Glomerular endothelial cell (primary cell): ENCODE results near the gene ANXA8L1. TPM values are rescaled to one million over a fixed set of nuclear protein-coding genes. Genes with fewer than 3 reads are reported as not detected.
"Not testable (repeated sequence)": the region's sequence is repeated elsewhere in the genome, so short reads cannot be mapped to it uniquely, and the experiment has no call there.

Source experiments
- DNase-seq: peaks from one replicate; pipeline ENCODE4 v3.0.0-alpha.2; 2011; ENCODE audit warnings: low read depth, low spot score; ENCODE audit errors: extremely low read depth
- total RNA-seq: library from RNA; depleted of rRNA; stranded (reverse); fragments of >200 nt; gene quantifications from 2 replicates; pipeline ENCODE4 v1.2.3, GENCODE V29; 2015

ANXA8L1 gene, protein sequence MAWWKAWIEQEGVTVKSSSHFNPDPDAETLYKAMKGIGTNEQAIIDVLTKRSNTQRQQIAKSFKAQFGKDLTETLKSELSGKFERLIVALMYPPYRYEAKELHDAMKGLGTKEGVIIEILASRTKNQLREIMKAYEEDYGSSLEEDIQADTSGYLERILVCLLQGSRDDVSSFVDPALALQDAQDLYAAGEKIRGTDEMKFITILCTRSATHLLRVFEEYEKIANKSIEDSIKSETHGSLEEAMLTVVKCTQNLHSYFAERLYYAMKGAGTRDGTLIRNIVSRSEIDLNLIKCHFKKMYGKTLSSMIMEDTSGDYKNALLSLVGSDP
- total RNA-seq: 0.06 TPM in 1 of 2 replicates, not detected in the other

DNA sequence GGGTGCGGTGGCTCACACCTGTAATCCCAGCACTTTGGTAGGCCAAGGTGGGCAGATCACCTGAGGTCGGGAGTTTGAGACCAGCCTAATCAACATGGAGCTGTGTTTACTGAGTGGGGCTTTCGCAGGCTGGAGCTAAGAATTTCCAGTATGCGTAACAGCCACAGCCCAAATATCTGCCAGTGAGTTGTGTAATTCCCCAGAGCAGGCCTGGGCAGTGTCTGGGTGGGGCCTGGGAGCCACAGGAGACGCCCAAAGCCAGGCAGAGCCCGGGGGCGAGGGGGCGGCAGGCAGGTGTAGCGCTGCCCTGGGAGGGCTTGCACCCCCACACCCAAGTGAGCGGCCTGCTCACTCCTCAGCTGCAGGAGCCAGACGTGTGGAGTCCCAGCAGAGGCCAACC, at the start of gene ANXA8L1:
Gene ANXA8L1 (plus strand): TSS at position 371 of the 400 bp plus-strand sequence. CDS start 76 bp downstream, outside the sequence.
- not testable (repeated sequence) for DNase-seq

DNA sequence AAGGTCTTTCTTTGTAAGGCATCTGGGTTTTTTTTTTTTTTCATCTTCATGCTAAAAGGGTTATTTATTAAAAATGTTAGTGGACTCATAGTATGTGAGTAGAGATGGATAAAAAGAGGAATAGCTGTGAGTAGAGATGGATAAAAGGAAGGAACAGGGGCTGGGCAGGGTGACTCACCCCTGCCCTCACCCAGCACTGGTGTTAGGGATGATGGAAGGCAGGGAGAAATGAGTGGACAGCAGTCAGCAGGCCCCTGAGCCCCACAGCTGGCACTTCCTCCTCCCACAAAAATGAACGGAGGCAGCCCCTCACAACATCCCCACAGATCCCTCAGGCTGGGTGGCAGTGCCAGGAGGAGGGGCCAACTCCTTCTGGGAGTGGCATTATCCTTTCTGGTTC, 49.5 kb upstream of the ANXA8L1 start:
- no peak for DNase-seq

DNA sequence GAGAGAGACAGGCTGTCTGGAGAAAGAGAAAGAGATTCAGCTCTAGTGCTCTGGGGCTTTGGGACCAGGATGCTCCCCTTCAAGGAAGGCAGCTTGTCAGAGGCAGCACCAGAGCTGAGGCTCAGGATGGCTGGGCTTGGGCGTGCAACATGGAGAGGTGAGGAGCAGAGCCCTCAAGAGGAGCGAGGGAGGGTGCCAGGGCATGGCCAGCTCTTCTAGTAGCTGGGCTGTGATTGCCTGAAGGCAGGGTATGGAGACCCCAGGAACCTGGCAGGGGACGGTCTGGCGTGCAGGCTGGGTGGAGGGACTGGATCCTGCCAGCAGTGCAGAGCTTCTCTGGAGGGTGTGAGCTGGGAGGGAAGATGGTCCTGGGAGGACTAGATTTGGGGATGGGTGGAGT, 48.6 kb upstream of the ANXA8L1 start:
- DNase-seq: no peak

DNA sequence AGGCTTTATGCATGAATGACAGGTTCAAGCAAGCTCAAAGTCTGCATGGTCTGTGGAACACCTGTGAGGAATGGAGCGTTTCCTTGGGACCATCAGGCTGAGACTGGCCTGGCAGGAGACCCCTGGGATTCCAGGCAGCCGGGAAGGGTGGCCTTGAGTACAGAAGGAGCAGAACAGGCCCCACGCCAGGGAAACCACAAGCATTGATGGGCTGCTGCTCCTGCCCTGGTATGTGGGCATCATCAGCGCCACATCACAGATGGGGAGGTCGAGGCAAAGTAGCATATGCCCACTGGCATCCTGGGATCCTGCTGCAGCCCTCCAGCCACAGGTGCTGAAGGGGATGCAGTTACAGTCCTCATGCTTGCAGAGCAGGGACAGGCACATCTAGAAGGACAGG, 47.9 kb upstream of the ANXA8L1 start:
- no peak for DNase-seq

DNA sequence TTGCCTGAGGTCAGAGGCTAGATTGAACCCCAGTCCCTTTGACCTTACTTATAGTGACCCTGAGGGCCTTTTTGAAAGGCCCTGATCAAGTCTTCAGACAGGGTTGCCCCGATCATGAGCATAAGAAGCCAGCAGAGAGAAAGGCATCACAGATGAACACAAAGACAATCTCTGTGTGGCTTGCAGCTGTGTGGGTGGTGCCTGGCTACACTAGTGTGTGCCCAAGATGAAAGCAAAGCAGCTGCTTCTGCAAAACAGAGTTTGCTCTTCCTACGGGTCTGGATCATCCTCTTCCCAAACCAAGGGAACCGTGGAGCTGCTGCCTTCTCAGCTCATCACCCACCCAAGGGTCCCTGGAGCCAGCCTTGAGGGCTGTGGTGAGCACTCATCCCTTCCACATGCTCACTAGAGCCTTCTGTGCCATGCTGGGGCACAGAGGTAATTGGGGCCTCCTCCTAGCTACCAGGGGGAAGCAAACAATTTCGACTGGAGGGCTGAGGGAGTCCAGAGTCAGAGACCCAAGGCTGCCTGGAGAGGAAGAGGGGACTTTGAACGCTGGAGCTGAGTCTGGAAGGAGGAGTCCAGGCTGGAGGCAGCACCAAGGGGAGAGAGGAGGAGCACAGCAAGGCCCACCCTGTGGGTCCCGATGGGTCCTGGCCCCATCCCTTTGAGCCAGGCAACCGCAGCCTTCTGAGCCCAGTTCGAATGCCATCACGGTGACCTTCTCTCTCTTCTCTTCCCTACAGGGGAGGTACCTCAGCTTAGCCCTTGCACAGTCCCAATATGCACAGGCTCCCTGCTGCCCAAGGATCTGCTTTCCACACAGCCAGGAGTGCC, 46.5 kb upstream of the ANXA8L1 start:
- no peak for DNase-seq

DNA sequence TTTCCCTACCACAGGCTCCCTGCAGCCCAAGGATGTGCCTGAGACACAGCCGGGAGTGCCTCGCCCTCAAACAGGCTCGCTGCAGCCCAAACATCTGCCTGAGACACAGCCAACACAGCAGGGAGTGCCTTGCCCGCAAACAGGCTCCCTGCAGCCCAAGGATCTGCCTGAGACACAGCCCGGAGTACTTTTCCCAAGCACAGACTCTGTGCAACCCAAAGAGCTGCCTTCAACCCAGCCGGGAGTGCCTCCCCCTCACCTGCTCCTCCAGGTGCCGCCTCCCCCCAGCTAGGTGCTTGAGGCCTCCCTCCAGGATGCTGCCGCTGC, 45.9 kb upstream of the ANXA8L1 start:
- no peak for DNase-seq

DNA sequence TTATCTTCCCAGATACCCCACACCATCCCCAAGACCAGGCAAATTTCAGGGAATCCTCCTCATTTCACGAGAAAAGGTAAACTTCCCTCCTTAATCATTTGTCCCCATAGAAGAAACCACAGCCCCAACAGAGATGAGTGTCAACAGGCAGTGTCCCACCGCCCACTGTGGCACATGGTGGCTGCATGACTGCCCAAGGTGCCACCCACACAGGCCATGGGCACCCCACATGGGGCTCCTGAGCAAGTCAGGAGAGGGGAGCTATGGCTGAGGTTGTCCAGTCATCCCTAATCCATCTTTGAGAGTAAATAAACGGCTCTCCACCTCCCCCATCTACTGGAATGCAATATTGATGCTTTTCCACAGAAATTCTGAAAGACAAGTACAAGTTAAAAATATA, 44.7 kb upstream of the ANXA8L1 start:
- DNase-seq: no peak

DNA sequence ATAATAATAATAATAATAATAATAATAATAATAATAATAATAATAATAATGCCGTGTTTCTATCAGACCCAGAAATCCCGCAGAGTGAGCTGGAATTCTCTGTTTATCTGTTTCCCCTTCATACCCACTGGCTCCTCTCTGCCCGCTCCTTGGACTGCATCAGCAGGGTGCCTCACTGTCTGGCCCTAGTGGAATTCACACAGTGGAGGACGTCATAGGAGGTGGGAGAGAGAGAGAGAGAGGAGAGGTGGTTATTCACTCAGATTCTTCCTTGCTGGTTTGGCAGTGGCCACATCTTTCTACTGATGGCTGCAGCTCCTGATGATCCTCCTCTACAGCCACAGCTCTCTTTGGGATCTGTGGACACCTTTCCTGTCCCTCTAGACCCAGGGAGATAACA, 10.1 kb upstream of the ANXA8L1 start:
- DNase-seq: not testable (repeated sequence)

DNA sequence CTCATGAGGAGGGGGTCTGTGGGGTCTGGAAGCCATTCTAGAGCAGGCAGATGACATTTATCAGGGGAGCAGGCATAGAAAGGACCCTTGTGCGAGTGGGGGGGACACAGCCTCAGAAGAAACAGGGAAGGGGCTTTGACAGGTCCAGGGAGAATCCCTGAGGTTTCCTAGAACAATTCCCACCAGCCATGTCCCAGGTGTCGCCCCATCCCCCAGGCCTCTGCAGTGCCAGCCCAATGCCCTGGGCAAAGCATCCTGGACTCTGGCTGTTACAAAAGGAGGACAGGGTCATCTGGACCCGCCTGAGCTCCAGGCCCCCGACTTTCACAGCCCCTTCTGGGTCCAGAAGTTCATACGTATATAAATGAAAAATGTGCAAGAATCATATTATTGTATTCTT, 8.4 kb upstream of the ANXA8L1 start:
- not testable (repeated sequence) for DNase-seq

DNA sequence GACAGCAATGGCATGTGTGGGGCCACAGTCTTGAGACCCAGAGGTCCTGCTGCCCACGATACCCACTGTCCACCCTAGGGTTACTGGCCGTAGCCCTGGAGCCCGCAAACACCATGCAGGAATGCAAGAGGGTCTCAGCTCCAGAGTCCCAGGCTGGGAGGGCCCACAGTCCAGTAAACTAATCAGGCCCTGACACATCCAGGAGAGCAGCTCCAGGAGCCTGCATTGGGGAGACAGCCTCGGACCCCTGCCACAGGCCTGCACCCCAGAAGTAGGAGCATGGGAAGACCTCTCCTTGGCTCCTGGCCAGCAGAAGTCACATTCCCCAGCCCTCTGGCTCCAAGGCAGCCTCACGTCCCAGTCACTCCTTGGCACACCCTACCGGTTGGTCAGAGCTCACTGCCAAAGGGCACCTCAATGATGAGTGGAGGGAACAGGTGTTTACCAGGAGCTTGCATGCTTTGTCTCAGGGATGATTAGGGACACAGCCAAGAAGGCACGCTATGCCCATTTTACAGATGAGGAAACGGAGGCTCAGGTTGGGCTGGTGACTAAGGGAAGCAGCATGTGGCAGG, 7.8 kb upstream of the ANXA8L1 start:
- not testable (repeated sequence) for DNase-seq

DNA sequence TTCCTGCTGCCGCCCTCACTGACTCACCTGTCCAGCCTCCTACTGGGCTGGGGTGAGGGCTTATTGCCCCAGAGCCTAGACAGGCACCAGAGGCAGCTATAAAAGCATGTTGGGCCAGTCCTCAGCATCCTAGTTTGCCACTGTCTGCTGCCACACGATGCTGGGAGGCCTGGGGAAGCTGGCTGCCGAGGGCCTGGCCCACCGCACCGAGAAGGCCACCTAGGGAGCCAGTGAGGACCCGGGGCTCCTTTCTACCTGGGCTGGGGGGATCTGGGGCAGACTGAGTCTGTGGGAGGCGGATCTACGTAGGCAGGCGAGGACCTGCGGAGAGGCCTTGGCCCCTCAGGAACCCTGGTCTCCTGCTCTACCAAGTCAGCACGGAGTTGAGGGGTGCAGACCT, 6.6 kb upstream of the ANXA8L1 start:
- not testable (repeated sequence) for DNase-seq

DNA sequence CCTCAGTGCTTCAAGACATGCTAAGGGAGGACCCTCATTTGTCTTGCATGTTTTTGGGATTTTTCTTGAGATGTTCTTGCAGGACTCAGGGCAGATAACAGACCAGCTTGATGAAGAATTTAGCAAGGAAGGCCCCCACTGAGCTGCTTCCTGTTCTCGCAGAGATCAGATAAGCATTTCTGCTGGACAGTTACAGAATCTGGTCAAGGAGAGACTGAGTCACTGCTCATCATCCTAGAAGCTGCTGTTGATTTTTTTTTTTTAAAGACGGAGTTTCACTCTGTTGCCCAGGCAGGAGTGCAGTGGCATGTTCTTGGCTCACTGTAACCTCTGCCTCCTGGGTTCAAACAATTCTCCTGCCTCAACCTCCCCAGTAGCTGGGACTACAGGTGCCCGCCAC, 1.2 kb upstream of the ANXA8L1 start:
- not testable (repeated sequence) for DNase-seq

DNA sequence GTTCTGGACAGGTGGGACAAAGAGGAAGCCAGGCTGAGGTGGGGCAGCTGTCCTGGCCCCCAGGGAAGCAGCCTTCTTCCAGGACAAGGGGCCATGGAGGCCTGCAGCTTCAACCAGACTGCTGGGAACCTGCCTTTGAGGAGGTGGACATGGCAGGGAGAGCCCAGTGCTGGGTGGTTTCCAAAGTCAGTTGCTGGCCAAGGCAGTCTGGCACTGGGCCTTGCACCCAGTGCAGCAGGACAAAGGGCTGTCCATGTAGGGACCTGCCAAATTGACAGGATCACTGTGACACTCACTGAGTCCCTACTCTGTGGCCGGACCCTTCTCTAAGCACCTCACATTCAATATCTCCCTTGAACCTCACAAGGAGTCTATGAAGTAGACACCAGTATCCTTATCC, 1.4 kb downstream of the ANXA8L1 start:
- DNase-seq: not testable (repeated sequence)

DNA sequence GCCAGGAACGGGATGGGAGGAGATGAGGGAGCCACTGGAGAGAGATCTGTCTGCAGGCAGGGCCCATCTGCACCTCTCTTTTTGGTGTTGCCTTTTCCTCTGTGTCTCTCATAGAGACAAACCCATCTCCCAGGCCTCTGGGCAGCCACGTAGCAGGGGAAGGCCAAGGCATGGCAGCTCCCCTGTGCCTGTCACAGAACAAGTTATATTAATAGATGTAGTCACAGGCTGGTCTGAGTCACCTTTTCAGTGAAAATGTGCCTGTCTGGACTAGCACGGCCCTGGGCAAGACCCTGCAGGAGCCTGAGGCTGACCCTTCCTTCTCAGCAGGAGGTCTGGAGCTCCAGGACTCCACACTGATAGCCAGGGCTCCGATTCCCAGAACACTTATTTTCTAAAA, 2.1 kb downstream of the ANXA8L1 start:
- DNase-seq: not testable (repeated sequence)

DNA sequence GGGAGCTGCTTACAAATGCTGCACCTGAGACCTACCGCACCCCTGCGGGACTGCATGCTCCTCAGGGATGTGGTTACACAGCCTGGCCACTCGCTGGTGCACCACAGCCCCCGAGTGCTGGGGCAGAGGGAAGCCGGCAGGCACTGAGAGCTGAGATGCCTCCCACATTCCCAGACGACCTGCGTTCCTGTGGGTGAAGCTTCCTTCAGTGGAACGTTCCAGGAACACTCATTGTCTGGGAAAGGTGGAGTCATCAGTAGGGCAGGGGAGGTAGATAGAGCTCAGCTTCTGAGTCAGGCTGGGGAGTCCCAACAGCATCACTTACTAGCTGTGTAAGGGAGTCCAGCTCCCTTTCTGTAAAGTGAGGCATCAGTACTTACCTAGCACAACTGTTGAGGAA, 2.5 kb downstream of the ANXA8L1 start:
- DNase-seq: not testable (repeated sequence)

DNA sequence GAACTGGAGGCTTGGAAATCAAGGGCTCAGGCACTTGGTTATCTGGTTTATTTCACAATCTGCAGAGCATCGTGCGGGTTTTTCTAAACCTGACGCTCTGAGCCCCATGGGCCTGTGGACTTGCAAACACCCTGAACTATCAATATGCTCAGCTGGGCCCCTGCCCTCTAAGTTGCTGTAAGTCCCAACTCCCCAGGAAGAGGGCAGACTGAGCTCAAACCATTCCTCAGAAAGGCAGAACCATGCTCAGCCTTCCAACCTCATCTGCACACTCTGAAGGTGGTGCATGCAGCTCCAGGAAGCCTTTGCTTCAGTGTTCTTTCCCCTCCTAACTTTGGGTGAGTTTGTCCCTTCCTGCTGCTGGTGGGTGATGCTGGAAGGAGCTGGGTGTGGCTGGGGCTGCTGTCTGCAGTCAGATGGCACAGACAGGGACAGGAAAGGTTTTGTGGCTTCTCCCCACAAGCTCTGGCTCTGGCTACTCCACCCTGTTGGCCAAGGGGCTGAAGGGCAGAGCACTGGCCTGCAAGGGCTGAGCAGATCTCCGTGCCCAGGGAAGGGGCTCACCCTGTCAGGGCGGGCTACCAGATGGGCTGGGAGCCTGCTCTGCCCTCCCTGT, 3.8 kb downstream of the ANXA8L1 start:
- DNase-seq: not testable (repeated sequence)

DNA sequence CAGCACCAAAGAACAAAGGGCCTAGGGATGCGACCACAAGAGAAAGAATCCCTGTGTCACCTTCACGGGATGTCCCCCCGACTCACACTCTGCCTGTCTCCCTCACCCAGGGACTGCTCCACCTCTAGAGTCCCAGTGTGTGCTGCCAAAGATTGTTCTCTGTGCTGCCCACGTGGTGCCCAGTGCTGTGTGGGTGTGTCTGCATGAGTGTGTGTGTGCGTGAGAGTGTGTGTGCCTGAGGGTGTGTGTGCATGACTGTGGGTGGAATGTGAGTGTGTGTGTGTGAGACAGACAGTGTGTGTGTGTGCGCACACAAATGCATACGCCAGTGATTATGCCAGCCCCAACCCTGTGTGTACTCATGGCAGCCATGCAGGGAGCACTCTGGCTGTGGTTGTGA, 10.3 kb downstream of the ANXA8L1 start:
- DNase-seq: not testable (repeated sequence)

DNA sequence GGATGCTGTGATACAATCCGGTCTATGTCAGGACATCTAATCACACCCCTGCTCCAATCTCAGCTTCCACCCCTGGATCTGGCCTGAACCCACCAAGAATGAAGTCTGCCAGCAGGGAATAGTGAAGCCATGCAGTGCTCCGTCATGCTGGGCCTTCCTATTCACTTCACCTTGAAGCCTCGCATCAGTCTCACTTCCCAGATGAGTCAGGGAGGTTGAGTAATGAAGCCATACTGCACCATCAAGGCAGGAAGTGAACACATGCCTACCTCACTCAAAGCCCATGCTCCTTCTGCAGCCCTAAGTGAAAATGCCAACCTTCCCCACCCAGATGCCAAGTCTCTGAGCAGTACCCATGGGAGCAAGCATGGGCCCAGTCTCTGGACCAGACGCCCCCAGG, 11.1 kb downstream of the ANXA8L1 start:
- not testable (repeated sequence) for DNase-seq

DNA sequence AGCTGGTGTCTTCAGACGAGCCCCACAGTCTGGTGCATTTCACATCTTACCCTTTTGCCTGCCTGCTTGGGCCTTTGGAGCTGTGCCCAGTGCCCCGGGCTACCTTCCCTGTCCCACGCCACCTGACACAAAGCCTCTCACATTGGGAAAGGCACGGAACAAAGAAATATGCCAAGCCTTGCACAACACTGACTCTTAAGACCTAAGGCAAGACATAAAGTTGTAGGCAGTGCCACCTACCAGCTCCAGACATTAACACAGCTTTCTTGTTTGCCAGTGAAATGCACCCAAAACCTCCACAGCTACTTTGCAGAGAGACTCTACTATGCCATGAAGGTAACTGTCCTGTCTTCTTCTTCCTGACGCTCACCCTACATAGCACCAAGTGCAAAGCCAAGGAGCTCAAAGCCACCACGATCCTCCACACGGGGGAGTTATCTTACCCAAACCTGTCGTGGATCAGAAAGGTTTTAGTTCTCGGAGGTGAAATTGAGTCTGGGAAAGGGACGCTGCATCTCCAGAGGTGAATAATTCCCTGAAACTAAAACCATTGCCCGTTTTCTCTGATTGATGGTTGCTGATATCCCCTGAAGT, 11.8 kb downstream of the ANXA8L1 start:
- DNase-seq: not testable (repeated sequence)

DNA sequence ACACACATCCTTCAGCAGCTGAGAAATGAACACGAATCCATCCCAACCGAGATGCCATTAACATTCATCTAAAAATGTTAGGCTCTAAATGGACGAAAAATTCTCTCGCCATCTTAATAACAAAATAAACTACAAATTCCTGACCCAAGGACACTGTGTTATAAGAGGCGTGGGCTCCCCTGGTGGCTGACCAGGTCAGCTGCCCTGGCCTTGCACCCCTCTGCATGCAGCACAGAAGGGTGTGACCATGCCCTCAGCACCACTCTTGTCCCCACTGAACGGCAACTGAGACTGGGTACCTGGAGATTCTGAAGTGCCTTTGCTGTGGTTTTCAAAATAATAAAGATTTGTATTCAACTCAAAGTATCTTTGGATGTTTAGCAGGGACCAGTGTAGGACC, 15.8 kb downstream of the ANXA8L1 start:
- DNase-seq: not testable (repeated sequence)
